Adrenal gland (tissue), 12 donors: ENCODE results near the gene ZNF200. TPM values are rescaled to one million over a fixed set of nuclear protein-coding genes. Genes with fewer than 3 reads are reported as not detected.

ENCODE experiments used
- DNase-seq, 7 donors: peaks; one replicate each; pipeline ENCODE4 v3.0.0-alpha.2; 2019 to 2020
- H3K27ac ChIP-seq, 5 donors: fragments of 200-600 bp; sonication (generic) in 4 of 5; 1 replicate in 3 of 5; 2 replicates in 2 of 5; pipeline versions ENCODE4 v1.5.1 to v1.8.0; 2016 to 2020; ENCODE audit warnings: mild to moderate bottlenecking in 1 of 5
- H3K27me3 ChIP-seq: fragments of 200-600 bp; 2 replicates; pipeline ENCODE4 v1.8.0; 2021
- H3K36me3 ChIP-seq, 2 donors: fragments of 200-600 bp; replicated peaks in 1 of 2; 1 replicate in 1 of 2; 2 replicates in 1 of 2; pipeline versions ENCODE4 v1.5.1 to v1.8.0; 2018 to 2022
- H3K4me1 ChIP-seq, 2 donors: fragments of 200-600 bp; replicated peaks in 1 of 2; 1 replicate in 1 of 2; 2 replicates in 1 of 2; pipeline versions ENCODE4 v1.5.1 to v1.8.0; 2018 to 2021
- H3K4me3 ChIP-seq, 4 donors: fragments of 200-600 bp; sonication (generic) in 3 of 4; one replicate each; pipeline ENCODE4 v1.5.1; 2016 to 2018
- H3K9me3 ChIP-seq, 3 donors: fragments of 200-600 bp; sonication (generic) in 1 of 3; replicated peaks in 1 of 3; 1 replicate in 2 of 3; 2 replicates in 1 of 3; pipeline versions ENCODE4 v1.5.1 to v1.8.0; 2016 to 2021
- POLR2A ChIP-seq, 2 donors: fragments of 450-650 bp; IDR thresholded peaks; one replicate each; pipeline ENCODE4 v1.6.1; 2017; ENCODE audit warnings: antibody characterized with exemption in 2 of 2, mild to moderate bottlenecking in 2 of 2, moderate library complexity in 1 of 2
- WGBS, 4 donors: extraction: QIAGEN DNeasy Blood & Tissue Kit in 2 of 4; methylation state at CpG; one replicate each; pipeline versions ENCODE4 v1.1.5 to v1.1.7; 2013 to 2017; 5-methylcytosine and 5-hydroxymethylcytosine counted together
- intact Hi-C, 2 donors: fragments of 100-400 bp; cut with DNase I; formaldehyde crosslinking; loops; one replicate each; pipeline versions ENCODE4 v1.14.1 to v1.15.0; 2022 to 2023
- polyA plus RNA-seq, 3 donors: library from polyadenylated mRNA; stranded (reverse); fragments of 200-250 nt in 2 of 3; fragments of 350-450 nt in 1 of 3; fragmentation: Illumina TruSeq in 1 of 3; extraction: RNeasy Lipid Tissue Mini Kit (QIAGEN cat#74804) in 1 of 3; gene quantifications; one replicate each; pipeline ENCODE4 v1.2.3, GENCODE V29; 2013 to 2014
- total RNA-seq, 9 donors: library from RNA; depleted of rRNA in 4 of 9; stranded (reverse); fragments of >200 nt in 4 of 9; fragments of 120-200 nt in 1 of 9; fragmentation: NEBNext Ultra II Directional in 1 of 9; extraction: Animal tissue kit (Norgen Biotek cat#: 25700) in 1 of 9; gene quantifications; one replicate each; pipeline versions ENCODE4 v1.1.0 to v1.2.4, GENCODE V29; 2013 to 2023
- TF ChIP-seq, protein P1 (sequence below), 6 experiments: fragments of 450-650 bp in 4 of 6; fragments of 200-600 bp in 2 of 6; sonication (generic) in 1 of 6; IDR thresholded peaks; 1 replicate in 5 of 6; 2 replicates in 1 of 6; pipeline versions ENCODE4 v1.5.1 to v1.8.0; 2016 to 2021; ENCODE audit warnings: antibody characterized with exemption in 6 of 6, mild to moderate bottlenecking in 2 of 6, moderate library complexity in 1 of 6
- donor health status: healthy with polysubstance abuse.
- donor health status: Bipolar disorder and iron deficiency.
- donor health status: DM: yes; HTN: yes; CAD: no.
- donor health status: DM: no; HTN: no; CAD: no.
- donor health status: DM: no; HTN: no; CAD: no.
- donor health status: DM: yes; HTN: yes; CAD: no.

Gene ZNF200
- total and polyA plus RNA-seq, 12 donors: 4.4 to 15.4 (median 8.1) TPM

DNA sequence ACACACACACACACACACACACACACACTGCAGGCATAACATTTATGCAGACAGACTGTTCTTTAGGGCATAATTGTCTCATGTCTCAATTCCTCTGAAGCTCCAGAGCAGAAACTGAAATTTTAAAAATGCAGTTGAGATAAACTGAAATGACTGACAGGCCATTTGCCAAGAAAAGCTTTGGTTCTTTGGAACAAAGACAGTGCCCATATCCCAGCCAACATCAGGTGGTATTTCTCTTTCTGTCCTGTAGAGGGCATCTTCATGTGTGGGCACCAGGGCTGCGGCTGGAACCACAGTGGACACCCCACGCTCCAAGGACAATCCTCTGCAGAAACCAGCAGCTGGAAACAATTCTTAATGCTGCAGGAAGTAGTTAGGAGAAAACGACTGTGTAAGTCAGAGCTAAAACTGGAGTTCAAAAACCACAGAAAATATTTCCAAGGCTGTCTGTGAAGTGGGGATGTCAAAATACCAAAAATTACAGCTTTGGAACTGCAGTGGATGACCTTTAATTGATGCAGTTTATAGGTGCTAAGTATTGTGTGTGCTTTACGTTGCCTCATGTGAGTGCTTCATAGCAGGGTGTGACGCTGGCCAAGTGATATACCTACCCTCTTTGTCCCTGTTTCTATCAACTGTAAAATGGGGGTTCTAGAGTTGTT, 32.0 kb upstream of the ZNF200 start:
- DNase-seq: peak; percentile 31 to 74 (median 64)
- Histone ChIP-seq H3K9me3 (no peaks in the 10 kb centered on the region), H3K4me3 (no peak overlapping the region), H3K27ac (peak overlapping the region in 1 of 5 donors; percentile 3), H3K27me3 (no peaks in the 10 kb centered on the region), H3K4me1 (peaks cover 0 to 22% of the 10 kb centered on the region in 2 donors), H3K36me3 (no peaks in the 10 kb centered on the region)
- 35 to 48% (median 41%) methylated on average over 5 of the region's 5 CpGs for WGBS, 4 donors
- no peak for TF ChIP-seq POLR2A (IDR thresholded peaks at IDR 0.05)
- TF ChIP-seq, protein P1, sequence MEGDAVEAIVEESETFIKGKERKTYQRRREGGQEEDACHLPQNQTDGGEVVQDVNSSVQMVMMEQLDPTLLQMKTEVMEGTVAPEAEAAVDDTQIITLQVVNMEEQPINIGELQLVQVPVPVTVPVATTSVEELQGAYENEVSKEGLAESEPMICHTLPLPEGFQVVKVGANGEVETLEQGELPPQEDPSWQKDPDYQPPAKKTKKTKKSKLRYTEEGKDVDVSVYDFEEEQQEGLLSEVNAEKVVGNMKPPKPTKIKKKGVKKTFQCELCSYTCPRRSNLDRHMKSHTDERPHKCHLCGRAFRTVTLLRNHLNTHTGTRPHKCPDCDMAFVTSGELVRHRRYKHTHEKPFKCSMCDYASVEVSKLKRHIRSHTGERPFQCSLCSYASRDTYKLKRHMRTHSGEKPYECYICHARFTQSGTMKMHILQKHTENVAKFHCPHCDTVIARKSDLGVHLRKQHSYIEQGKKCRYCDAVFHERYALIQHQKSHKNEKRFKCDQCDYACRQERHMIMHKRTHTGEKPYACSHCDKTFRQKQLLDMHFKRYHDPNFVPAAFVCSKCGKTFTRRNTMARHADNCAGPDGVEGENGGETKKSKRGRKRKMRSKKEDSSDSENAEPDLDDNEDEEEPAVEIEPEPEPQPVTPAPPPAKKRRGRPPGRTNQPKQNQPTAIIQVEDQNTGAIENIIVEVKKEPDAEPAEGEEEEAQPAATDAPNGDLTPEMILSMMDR (IDR thresholded peaks at IDR 0.05): peak; percentile 20 to 65 (median 56)
- intact Hi-C loops: loop anchor here in 1 of 2 donors (10.0 kb wide), 1 partner anchor 228 kb away; the partner anchor contains the start of gene C16orf90

DNA sequence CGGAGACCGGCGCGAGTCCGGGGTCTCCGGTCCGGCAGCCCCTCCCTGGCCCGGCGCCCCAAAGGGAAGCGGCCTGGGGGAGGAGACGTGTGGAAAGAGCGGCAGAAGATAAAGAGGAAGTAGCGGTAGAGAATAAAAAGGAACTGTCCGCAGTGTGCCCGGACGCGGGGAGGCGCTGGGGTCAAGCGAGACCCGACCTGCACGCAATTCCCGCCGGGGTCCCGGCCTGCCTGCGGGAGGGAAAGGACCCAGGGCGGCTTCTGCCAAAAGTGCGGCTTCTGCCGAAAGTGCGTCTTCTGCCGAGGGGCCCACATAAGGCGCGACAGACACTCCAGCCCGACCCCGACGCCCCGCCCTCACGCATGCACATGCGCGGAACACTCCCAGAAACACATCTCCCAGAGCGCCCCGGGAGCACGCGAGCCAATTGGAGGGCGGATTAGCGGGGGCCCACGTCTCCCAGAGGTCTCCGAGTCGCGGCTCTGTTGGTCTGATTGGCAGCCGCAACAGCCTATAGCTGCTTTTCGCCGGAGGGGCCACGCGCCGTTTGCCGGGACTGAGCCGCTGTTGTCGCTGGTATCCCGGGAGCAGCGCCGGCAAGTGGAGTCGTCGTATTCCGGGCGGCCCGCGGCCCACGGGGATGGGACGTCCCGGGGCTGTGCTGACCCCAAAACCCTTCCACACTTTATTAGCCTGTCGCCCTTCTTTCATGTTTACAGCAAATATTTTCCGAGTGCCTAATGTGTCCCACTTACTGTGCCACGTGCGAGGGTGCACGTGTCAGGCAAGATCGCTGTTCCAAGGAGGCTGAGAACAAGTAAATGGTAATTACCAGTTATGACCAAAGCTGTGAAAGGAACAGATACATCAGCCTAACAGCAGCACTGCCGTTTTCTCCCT, 29.4 kb upstream of the ZNF200 start:
- H3K36me3 ChIP-seq: no peaks in the 10 kb centered on the region
- peak overlapping the region; percentile 94 to 98 (median 95) for H3K27ac ChIP-seq
- intact Hi-C loops: loop anchor here in 1 of 2 donors (10.0 kb wide), 1 partner anchor 230 kb away; the partner anchor contains the start of gene C16orf90
- DNase-seq: peak; percentile 98 to 99 (median 98)
- no peaks in the 10 kb centered on the region for H3K9me3 ChIP-seq
- H3K27me3 ChIP-seq: no peaks in the 10 kb centered on the region
- WGBS, 4 donors: 1 to 2% (median 1%) methylated on average over 38 to 77 of the region's 77 CpGs
- H3K4me3 ChIP-seq: peak overlapping the region; percentile 42 to 83 (median 76)
- TF ChIP-seq, protein P1 (IDR thresholded peaks at IDR 0.05): peak in 3 of 6 experiments; percentile 21 to 40 (median 25)
- TF ChIP-seq POLR2A (IDR thresholded peaks at IDR 0.05): peak in 1 of 2 donors; percentile 84
- peaks cover 0 to 22% of the 10 kb centered on the region in 2 donors for H3K4me1 ChIP-seq

DNA sequence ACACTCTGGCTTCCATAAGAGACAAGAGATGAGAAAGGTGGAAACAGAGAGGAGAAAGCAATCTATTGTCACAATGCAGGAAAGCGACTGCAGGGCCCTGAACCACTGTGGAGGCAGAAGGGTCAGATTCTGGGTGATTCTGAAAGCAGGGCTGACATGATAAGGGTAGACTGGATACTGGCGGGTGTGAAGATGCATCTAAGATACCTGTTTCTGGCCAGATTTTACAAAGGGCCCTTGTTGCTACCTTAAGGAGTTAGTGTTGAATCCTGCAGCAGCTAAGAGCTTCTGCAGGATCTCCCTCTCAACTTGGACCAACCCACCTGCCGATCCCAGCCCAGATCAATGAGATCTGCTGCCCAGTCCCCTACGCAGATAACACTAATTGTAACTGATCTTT, 27.6 kb upstream of the ZNF200 start:
- Histone ChIP-seq H3K4me3 (no peak overlapping the region), H3K36me3 (no peaks in the 10 kb centered on the region), H3K9me3 (no peaks in the 10 kb centered on the region), H3K27me3 (no peaks in the 10 kb centered on the region), H3K27ac (no peak overlapping the region), H3K4me1 (peaks cover 0 to 22% of the 10 kb centered on the region in 2 donors)
- intact Hi-C loops: loop anchor here in 1 of 2 donors (10.0 kb wide), 1 partner anchor 232 kb away; the partner anchor contains the start of gene C16orf90
- no peak for DNase-seq
- WGBS, 4 donors: 92 to 97% (median 96%) methylated on average over 4 of the region's 4 CpGs
- no peak for TF ChIP-seq POLR2A (IDR thresholded peaks at IDR 0.05)
- TF ChIP-seq, protein P1 (IDR thresholded peaks at IDR 0.05): no peak

DNA sequence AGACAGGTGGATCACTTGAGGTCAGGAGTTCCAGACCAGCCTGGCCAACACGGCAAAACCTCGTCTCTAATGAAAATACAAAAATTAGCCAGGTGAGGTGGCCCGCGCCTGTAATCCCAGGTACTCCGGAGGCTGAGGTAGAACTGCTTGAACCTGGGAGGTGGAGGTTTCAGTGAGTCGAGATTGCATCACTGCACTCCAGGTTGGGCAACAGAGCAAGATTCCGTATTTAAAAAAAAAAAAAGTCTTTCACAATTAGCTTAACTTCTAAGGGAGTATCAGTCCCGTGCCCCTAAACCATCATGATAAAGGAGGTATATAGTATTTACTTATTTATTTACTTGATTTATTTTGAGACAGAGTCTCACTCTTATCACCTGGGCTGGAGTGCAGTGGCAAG, 24.9 kb upstream of the ZNF200 start:
- WGBS, 4 donors: 73 to 82% (median 75%) methylated on average over 8 of the region's 8 CpGs
- Histone ChIP-seq H3K4me1 (peaks cover 0 to 2% of the 10 kb centered on the region in 2 donors), H3K27ac (no peak overlapping the region), H3K27me3 (peaks cover 3% of the 10 kb centered on the region), H3K4me3 (no peak overlapping the region), H3K36me3 (no peaks in the 10 kb centered on the region), H3K9me3 (no peaks in the 10 kb centered on the region)
- no peak for TF ChIP-seq POLR2A (IDR thresholded peaks at IDR 0.05)
- TF ChIP-seq, protein P1 (IDR thresholded peaks at IDR 0.05): no peak
- no peak for DNase-seq
- intact Hi-C loops: loop anchor here in 1 of 2 donors (10.0 kb wide), 1 partner anchor 235 kb away; the partner anchor contains the start of gene C16orf90
